MCF 10A (cell line): ENCODE results near the gene STX5. TPM values are rescaled to one million over a fixed set of nuclear protein-coding genes. Genes with fewer than 3 reads are reported as not detected.

ENCODE experiments used
- BruUV-seq: library from RNA; stranded (reverse); fragments of 400-500 nt; replicated peaks from 2 replicates; lab custom pipeline; 2021; lab: Mats Ljungman, UMichigan
- CTCF ChIA-PET: fragments of 300-600 bp; sonication (Branson Sonifier 250); formaldehyde crosslinking; extraction: SDS; loops from one replicate; lab custom pipeline; 2021; ENCODE audit warnings: antibody characterized with exemption, inconsistent platforms; lab: Yijun Ruan, JAX
- POLR2A ChIA-PET: fragments of 300-600, 350-650 bp; sonication (Branson Sonifier 250); formaldehyde crosslinking; extraction: SDS; loops from one replicate; lab custom pipeline; 2020; ENCODE audit warnings: antibody characterized with exemption, inconsistent platforms; lab: Yijun Ruan, JAX
- DNase-seq: peaks from one replicate; pipeline ENCODE4 v3.0.0-alpha.2; 2018; ENCODE audit not compliant: unreplicated experiment
- H3K27ac Mint-ChIP-seq: one replicate; pipeline ENCODE4 v1.8.0; 2022; ENCODE audit warnings: mild to moderate bottlenecking, low read depth, mixed read lengths; ENCODE audit not compliant: unreplicated experiment
- H3K27me3 Mint-ChIP-seq: one replicate; pipeline ENCODE4 v1.8.0; 2022; ENCODE audit warnings: mixed read lengths; ENCODE audit not compliant: insufficient read depth, unreplicated experiment
- H3K36me3 Mint-ChIP-seq: one replicate; pipeline ENCODE4 v1.8.0; 2022; ENCODE audit warnings: mild to moderate bottlenecking, moderate library complexity, mixed read lengths; ENCODE audit not compliant: insufficient read depth, unreplicated experiment
- H3K4me1 Mint-ChIP-seq: one replicate; pipeline ENCODE4 v1.8.0; 2022; ENCODE audit warnings: mixed read lengths; ENCODE audit not compliant: insufficient read depth, unreplicated experiment
- H3K4me3 Mint-ChIP-seq: one replicate; pipeline ENCODE4 v1.8.0; 2022; ENCODE audit warnings: mild to moderate bottlenecking, moderate library complexity, mixed read lengths; ENCODE audit not compliant: unreplicated experiment
- H3K9me3 Mint-ChIP-seq: one replicate; pipeline ENCODE4 v1.8.0; 2022; ENCODE audit warnings: mixed read lengths; ENCODE audit not compliant: unreplicated experiment
- intact Hi-C: fragments of 100-400 bp; cut with micrococcal nuclease; formaldehyde crosslinking; loops from 2 replicates; pipeline ENCODE4 v1.14.1; 2022
- total RNA-seq: library from RNA; stranded (reverse); gene quantifications from 2 replicates; pipeline ENCODE4 v1.2.3, GENCODE V29; 2022
- TF ChIP-seq, protein P1 (sequence below): fragments of 200-600 bp; IDR thresholded peaks from one replicate; pipeline ENCODE4 v1.8.0; 2022; ENCODE audit warnings: antibody characterized with exemption, mild to moderate bottlenecking; ENCODE audit not compliant: unreplicated experiment

The STX5 gene
- total RNA-seq, 1 experiment from 2014 or later, result 72.0 TPM

DNA sequence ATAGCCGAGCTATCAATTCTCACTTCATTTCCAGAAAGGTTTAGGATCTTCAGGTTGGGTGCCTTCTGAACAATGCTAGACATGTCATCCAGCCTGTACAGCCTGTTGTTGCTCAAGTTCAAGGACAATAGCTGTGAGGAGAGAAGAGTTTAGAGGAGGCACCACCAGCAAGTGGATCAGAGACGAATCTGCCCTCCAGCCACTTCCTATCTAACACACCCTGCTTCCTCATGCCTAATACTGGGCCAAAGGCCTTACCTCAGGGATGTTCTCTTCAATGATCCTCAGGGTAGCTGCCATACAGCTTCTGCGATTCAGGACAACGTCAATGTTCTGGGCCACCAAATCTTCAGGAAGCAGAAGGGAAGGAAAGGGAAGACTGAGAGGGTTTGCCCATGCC lies 30.8 kb downstream of the STX5 start:
- TF ChIP-seq, protein P1, sequence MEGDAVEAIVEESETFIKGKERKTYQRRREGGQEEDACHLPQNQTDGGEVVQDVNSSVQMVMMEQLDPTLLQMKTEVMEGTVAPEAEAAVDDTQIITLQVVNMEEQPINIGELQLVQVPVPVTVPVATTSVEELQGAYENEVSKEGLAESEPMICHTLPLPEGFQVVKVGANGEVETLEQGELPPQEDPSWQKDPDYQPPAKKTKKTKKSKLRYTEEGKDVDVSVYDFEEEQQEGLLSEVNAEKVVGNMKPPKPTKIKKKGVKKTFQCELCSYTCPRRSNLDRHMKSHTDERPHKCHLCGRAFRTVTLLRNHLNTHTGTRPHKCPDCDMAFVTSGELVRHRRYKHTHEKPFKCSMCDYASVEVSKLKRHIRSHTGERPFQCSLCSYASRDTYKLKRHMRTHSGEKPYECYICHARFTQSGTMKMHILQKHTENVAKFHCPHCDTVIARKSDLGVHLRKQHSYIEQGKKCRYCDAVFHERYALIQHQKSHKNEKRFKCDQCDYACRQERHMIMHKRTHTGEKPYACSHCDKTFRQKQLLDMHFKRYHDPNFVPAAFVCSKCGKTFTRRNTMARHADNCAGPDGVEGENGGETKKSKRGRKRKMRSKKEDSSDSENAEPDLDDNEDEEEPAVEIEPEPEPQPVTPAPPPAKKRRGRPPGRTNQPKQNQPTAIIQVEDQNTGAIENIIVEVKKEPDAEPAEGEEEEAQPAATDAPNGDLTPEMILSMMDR, result no peak
- intact Hi-C loops, result no loop called here
- H3K27me3 Mint-ChIP-seq, result no peaks in the 10 kb centered on the region
- no peak overlapping the region for H3K27ac Mint-ChIP-seq
- H3K4me3 Mint-ChIP-seq, result no peak overlapping the region
- no peaks in the 10 kb centered on the region for H3K9me3 Mint-ChIP-seq
- POLR2A ChIA-PET, result interaction anchor here (0.7 to 2.2 kb wide), 9 partner anchors 8 to 79 kb away, joined by 3 to 16 read pairs (median 3); partner anchors contain the start of genes TAF6L, TMEM179B and WDR74
- H3K36me3 Mint-ChIP-seq, result peaks cover 86% of the 10 kb centered on the region
- peaks cover 12% of the 10 kb centered on the region for H3K4me1 Mint-ChIP-seq
- no peak for DNase-seq
- CTCF ChIA-PET, result interaction anchor here (0.6 to 2.2 kb wide), 5 partner anchors 9 to 163 kb away, joined by 3 to 11 read pairs (median 4); partner anchors contain the start of gene TMEM223
- BruUV-seq, result no TSS peak

GRCh38 chr11:62799486-62799885 lies 32.4 kb downstream of the STX5 start:
- TF ChIP-seq, protein P1, result no peak
- no TSS peak for BruUV-seq
- Mint-ChIP-seq H3K4me3 (no peak overlapping the region), H3K36me3 (peaks cover 89% of the 10 kb centered on the region), H3K27ac (no peak overlapping the region), H3K9me3 (no peaks in the 10 kb centered on the region), H3K27me3 (no peaks in the 10 kb centered on the region), H3K4me1 (peaks cover 8% of the 10 kb centered on the region)
- ChIA-PET CTCF (interaction anchor here (2.2 kb wide), 1 partner anchor 13 kb away, joined by 11 read pairs; no protein-coding TSS in a partner anchor), POLR2A (no interaction called here)
- intact Hi-C loops, result no loop called here
- DNase-seq, result no peak

GRCh38 chr11:62796281-62796680 lies 35.6 kb downstream of the STX5 start:
- no peak overlapping the region for H3K4me3 Mint-ChIP-seq
- BruUV-seq, result no TSS peak
- ChIA-PET CTCF (interaction anchor here (0.5 to 1.5 kb wide), 6 partner anchors 10 to 1202 kb away, joined by 3 to 4 read pairs (median 4); no protein-coding TSS in a partner anchor), POLR2A (interaction anchor here (0.9 to 4.0 kb wide), 8 partner anchors 8 to 69 kb away, joined by 3 to 25 read pairs (median 6); partner anchors contain the start of genes HNRNPUL2, NXF1, TMEM179B and TTC9C)
- no peak for DNase-seq
- no peaks in the 10 kb centered on the region for H3K9me3 Mint-ChIP-seq
- H3K36me3 Mint-ChIP-seq, result peaks cover 93% of the 10 kb centered on the region
- TF ChIP-seq, protein P1, result no peak
- intact Hi-C loops, result no loop called here
- H3K27me3 Mint-ChIP-seq, result no peaks in the 10 kb centered on the region
- no peaks in the 10 kb centered on the region for H3K4me1 Mint-ChIP-seq
- H3K27ac Mint-ChIP-seq, result no peak overlapping the region

- Mint-ChIP-seq H3K27ac (no peak overlapping the region), H3K36me3 (peaks cover 92% of the 10 kb centered on the region), H3K4me1 (peaks cover 9% of the 10 kb centered on the region), H3K9me3 (no peaks in the 10 kb centered on the region), H3K4me3 (no peak overlapping the region), H3K27me3 (no peaks in the 10 kb centered on the region)
- POLR2A ChIA-PET, result interaction anchor here (0.7 to 4.0 kb wide), 9 partner anchors 9 to 88 kb away, joined by 4 to 25 read pairs (median 5); partner anchors contain the start of genes NXF1, STX5 and TEX54
- intact Hi-C loops, result no loop called here
- TF ChIP-seq, protein P1, result no peak
- CTCF ChIA-PET, result interaction anchor here (0.6 to 1.5 kb wide), 8 partner anchors 8 to 918 kb away, joined by 3 to 5 read pairs (median 4); no protein-coding TSS in a partner anchor
- no TSS peak for BruUV-seq
- no peak for DNase-seq
These were observed 37.6 kb downstream of the STX5 start for GRCh38 chr11:62794201-62794775.
